Ovary (tissue), 9 donors: ENCODE data around the gene TEN1. TPM values are rescaled to one million over a fixed set of nuclear protein-coding genes. Genes with fewer than 3 reads are reported as not detected.
"Not testable (repeated sequence)": the region's sequence is repeated elsewhere in the genome, so short reads cannot be mapped to it uniquely, and the experiment has no call there.

Experiments
- DNase-seq, 5 donors: peaks; one replicate each; pipeline ENCODE4 v3.0.0-alpha.2; 2019 to 2020
- H3K27ac ChIP-seq, 2 donors: fragments of 200-600 bp; one replicate each; pipeline versions ENCODE4 v1.5.1 to v1.8.0; 2019 to 2022
- H3K27me3 ChIP-seq: fragments of 200-600 bp; one replicate; pipeline ENCODE4 v1.8.0; 2022
- H3K36me3 ChIP-seq: fragments of 200-600 bp; sonication (generic); one replicate; pipeline ENCODE4 v1.5.1; 2019
- H3K4me1 ChIP-seq: one replicate; pipeline ENCODE4 v1.8.1; 2013; ENCODE audit warnings: mild to moderate bottlenecking, moderate library complexity; ENCODE audit not compliant: insufficient read depth
- H3K4me3 ChIP-seq: fragments of 200-600 bp; sonication (generic); one replicate; pipeline ENCODE4 v1.5.1; 2017
- H3K9me3 ChIP-seq, 2 donors: fragments of 200-600 bp in 1 of 2; sonication (generic) in 1 of 2; one replicate each; pipeline versions ENCODE4 v1.5.1 to v1.8.1; 2013 to 2019; ENCODE audit warnings: mild to moderate bottlenecking in 1 of 2, moderate library complexity in 1 of 2
- CTCF ChIP-seq, 3 donors: fragments of 450-650 bp in 2 of 3; fragments of 200-600 bp in 1 of 3; IDR thresholded peaks; one replicate each; pipeline versions ENCODE4 v1.5.1 to v1.8.0; 2016 to 2022; ENCODE audit warnings: antibody characterized with exemption in 3 of 3, mild to moderate bottlenecking in 1 of 3
- EP300 ChIP-seq: sonication (generic); formaldehyde crosslinking; IDR thresholded peaks from one replicate; pipeline ENCODE4 v1.6.1; 2017; ENCODE audit warnings: antibody characterized with exemption
- POLR2A ChIP-seq: fragments of 450-650 bp; IDR thresholded peaks from one replicate; pipeline ENCODE4 v1.6.1; 2017; ENCODE audit warnings: antibody characterized with exemption, mild to moderate bottlenecking, moderate library complexity
- WGBS, 3 donors: extraction: QIAGEN DNeasy Blood & Tissue Kit in 1 of 3; methylation state at CpG; one replicate each; pipeline versions ENCODE4 v1.1.5 to v1.1.7; 2013 to 2017; 5-methylcytosine and 5-hydroxymethylcytosine counted together
- intact Hi-C, 4 donors: fragments of 100-400 bp; cut with DNase I; formaldehyde crosslinking; loops; one replicate each; pipeline versions ENCODE4 v1.11.0 to v1.15.1; 2022 to 2023
- polyA plus RNA-seq, 2 donors: library from polyadenylated mRNA; stranded (reverse); fragments of 200-250 nt in 1 of 2; fragments of 350-450 nt in 1 of 2; fragmentation: Illumina TruSeq in 1 of 2; extraction: RNeasy Lipid Tissue Mini Kit (QIAGEN cat#74804) in 1 of 2; gene quantifications; one replicate each; pipeline ENCODE4 v1.2.3, GENCODE V29; 2013 to 2014
- total RNA-seq, 7 donors: library from RNA; depleted of rRNA in 2 of 7; stranded (reverse); fragments of >200 nt in 2 of 7; fragmentation: NEBNext Ultra II Directional in 3 of 7; extraction: Animal tissue kit (Norgen Biotek cat#: 25700) in 3 of 7; gene quantifications; one replicate each; pipeline versions ENCODE4 v1.1.0 to v1.2.4, GENCODE V29; 2016 to 2023
- donor health status: DM: no; HTN: no; CAD: no; lungs with moderate emphysema.
- donor health status: DM: no; HTN: no; CAD: no.
- donor health status: Bipolar disorder and iron deficiency.
- donor health status: DM: yes; HTN: yes; CAD: no.
- donor health status: DM: no; HTN: no; CAD: no.
- donor health status: DM: yes; HTN: yes; CAD: no.

The TEN1 gene
- total and polyA plus RNA-seq, 9 donors = 6.1 to 18.1 (median 10.5) TPM

GRCh38 chr17:76040376-76040775, 61.3 kb downstream of the TEN1 start:
- Histone ChIP-seq H3K27ac (no peak overlapping the region), H3K27me3 (no peaks in the 10 kb centered on the region), H3K4me1 (peaks cover 7% of the 10 kb centered on the region), H3K36me3 (no peaks in the 10 kb centered on the region), H3K9me3 (no peaks in the 10 kb centered on the region), H3K4me3 (no peak overlapping the region)
- no peak for TF ChIP-seq EP300
- no peak for TF ChIP-seq CTCF (IDR thresholded peaks at IDR 0.05)
- no peak for TF ChIP-seq POLR2A
- 60 to 67% (median 67%) methylated on average over 6 of the region's 6 CpGs for WGBS, 3 donors
- peak in 1 of 5 donors; percentile 16 for DNase-seq
- intact Hi-C loops = no loop called here

- WGBS, 3 donors = 96 to 98% (median 96%) methylated on average over 3 of the region's 3 CpGs
- H3K27ac ChIP-seq = not testable (repeated sequence)
Measured at GRCh38 chr17:76042868-76043267, 63.8 kb downstream of the TEN1 start.

GRCh38 chr17:76044475-76045007, 65.5 kb downstream of the TEN1 start:
- DNase-seq, H3K27me3 ChIP-seq, H3K4me1 ChIP-seq, H3K4me3 ChIP-seq, H3K27ac ChIP-seq, H3K36me3 ChIP-seq, H3K9me3 ChIP-seq, intact Hi-C loops: not testable (repeated sequence)
- 70 to 74% (median 71%) methylated on average over 11 of the region's 11 CpGs for WGBS, 3 donors

More at GRCh38 chr17:76042868-76043267, 63.8 kb downstream of the TEN1 start:
- H3K36me3 ChIP-seq, H3K4me3 ChIP-seq, H3K9me3 ChIP-seq, intact Hi-C loops, DNase-seq, H3K4me1 ChIP-seq, H3K27me3 ChIP-seq: not testable (repeated sequence)

GRCh38 chr17:76046064-76046463, 67.0 kb downstream of the TEN1 start:
- H3K4me1 ChIP-seq = no peaks in the 10 kb centered on the region
- intact Hi-C loops = no loop called here
- H3K27me3 ChIP-seq = no peaks in the 10 kb centered on the region
- H3K9me3 ChIP-seq = no peaks in the 10 kb centered on the region
- TF ChIP-seq CTCF (IDR thresholded peaks at IDR 0.05) = no peak
- no peak for TF ChIP-seq POLR2A
- TF ChIP-seq EP300 = no peak
- no peaks in the 10 kb centered on the region for H3K36me3 ChIP-seq
- H3K27ac ChIP-seq = no peak overlapping the region
- DNase-seq = no peak
- no peak overlapping the region for H3K4me3 ChIP-seq
- 85 to 88% (median 86%) methylated on average over 8 of the region's 8 CpGs for WGBS, 3 donors

- no peak for DNase-seq
- H3K9me3 ChIP-seq = no peaks in the 10 kb centered on the region
- H3K36me3 ChIP-seq = no peaks in the 10 kb centered on the region
- H3K4me1 ChIP-seq = no peaks in the 10 kb centered on the region
- 78 to 81% (median 80%) methylated on average over 9 of the region's 9 CpGs for WGBS, 3 donors
- no peak overlapping the region for H3K4me3 ChIP-seq
- H3K27me3 ChIP-seq = no peaks in the 10 kb centered on the region
- H3K27ac ChIP-seq = no peak overlapping the region
- intact Hi-C loops = no loop called here
- TF ChIP-seq CTCF (IDR thresholded peaks at IDR 0.05) (no peak), EP300 (no peak), POLR2A (no peak)
Measured at GRCh38 chr17:76048025-76048605, 69.1 kb downstream of the TEN1 start.
